ENCODE results near the gene PRKCH. TPM values are rescaled to one million over a fixed set of nuclear protein-coding genes. Genes with fewer than 3 reads are reported as not detected.

PRKCH gene
- total RNA-seq, 2 experiments from 2014 or later = 193 to 194 TPM

GRCh38 chr14:61516118-61516743 is 194.9 kb downstream of the PRKCH start:
- Mint-ChIP-seq H3K4me1 (ENCODE audit: low read depth) (peaks cover 88% of the 10 kb centered on the region), H3K27me3 (no peaks in the 10 kb centered on the region), H3K4me3 (no peak overlapping the region), H3K9me3 (no peaks in the 10 kb centered on the region), H3K36me3 (ENCODE audit: low read depth) (peaks cover 76% of the 10 kb centered on the region), H3K27ac (peak overlapping the region; percentile 81)
- ChIA-PET POLR2A (no interaction called here), CTCF (no interaction called here)
- TF ChIP-seq CTCF (IDR thresholded peaks at IDR 0.05) = no peak
- DNase-seq (no peak), ATAC-seq (no peak)
- intact Hi-C loops (cut with micrococcal nuclease) = no loop called here

- DNase-seq (no peak), ATAC-seq (no peak)
- H3K9me3 Mint-ChIP-seq = peaks cover 3% of the 10 kb centered on the region
- H3K4me1 Mint-ChIP-seq (ENCODE audit: low read depth) = peaks cover 86% of the 10 kb centered on the region
- ChIA-PET CTCF (interaction anchor here (1.1 kb wide), 1 partner anchor 42 kb away, joined by 3 read pairs; no protein-coding TSS in a partner anchor), POLR2A (interaction anchor here (1.4 kb wide), 1 partner anchor 36 kb away, joined by 4 read pairs; no protein-coding TSS in a partner anchor)
- TF ChIP-seq CTCF (IDR thresholded peaks at IDR 0.05) = no peak
- intact Hi-C loops (cut with micrococcal nuclease) = no loop called here
- H3K27ac Mint-ChIP-seq = peak overlapping the region; percentile 71
- no peaks in the 10 kb centered on the region for H3K27me3 Mint-ChIP-seq
- no peak overlapping the region for H3K4me3 Mint-ChIP-seq
- peaks cover 78% of the 10 kb centered on the region for H3K36me3 Mint-ChIP-seq (ENCODE audit: low read depth)
These were observed 195.7 kb downstream of the PRKCH start for GRCh38 chr14:61516964-61517653.

GRCh38 chr14:61517911-61518384 is 196.6 kb downstream of the PRKCH start:
- DNase-seq = no peak
- Mint-ChIP-seq H3K27ac (peak overlapping the region; percentile 71), H3K4me1 (ENCODE audit: low read depth) (peaks cover 89% of the 10 kb centered on the region), H3K36me3 (ENCODE audit: low read depth) (peaks cover 80% of the 10 kb centered on the region), H3K9me3 (peaks cover 6% of the 10 kb centered on the region), H3K27me3 (no peaks in the 10 kb centered on the region), H3K4me3 (no peak overlapping the region)
- CTCF ChIA-PET = interaction anchor here (1.1 kb wide), 1 partner anchor 43 kb away, joined by 3 read pairs; no protein-coding TSS in a partner anchor
- no peak for TF ChIP-seq CTCF (IDR thresholded peaks at IDR 0.05)
- intact Hi-C loops (cut with micrococcal nuclease) = no loop called here
- no peak for ATAC-seq
- POLR2A ChIA-PET = interaction anchor here (1.0 to 1.4 kb wide), 3 partner anchors 14 to 244 kb away, joined by 3 to 4 read pairs (median 3); no protein-coding TSS in a partner anchor

- H3K4me3 Mint-ChIP-seq = peak overlapping the region; percentile 28
These were observed 197.0 kb downstream of the PRKCH start for GRCh38 chr14:61518403-61518802.

More at GRCh38 chr14:61518403-61518802, 197.0 kb downstream of the PRKCH start:
- POLR2A ChIA-PET = interaction anchor here (1.0 to 1.4 kb wide), 4 partner anchors 15 to 243 kb away, joined by 3 to 4 read pairs (median 3); no protein-coding TSS in a partner anchor
- CTCF ChIA-PET = interaction anchor here (0.8 to 1.2 kb wide), 4 partner anchors 11 to 52 kb away, joined by 3 to 5 read pairs (median 3); no protein-coding TSS in a partner anchor
- H3K27me3 Mint-ChIP-seq = no peaks in the 10 kb centered on the region
- peak overlapping the region; percentile 71 for H3K27ac Mint-ChIP-seq
- peaks cover 89% of the 10 kb centered on the region for H3K4me1 Mint-ChIP-seq (ENCODE audit: low read depth)
- peaks cover 78% of the 10 kb centered on the region for H3K36me3 Mint-ChIP-seq (ENCODE audit: low read depth)
- no peak for TF ChIP-seq CTCF (IDR thresholded peaks at IDR 0.05)
- DNase-seq (no peak), ATAC-seq (peak; percentile 67)
- intact Hi-C loops (cut with micrococcal nuclease) = no loop called here
- H3K9me3 Mint-ChIP-seq = peaks cover 6% of the 10 kb centered on the region

Measured in activated CD8-positive, alpha-beta T cell treated with anti-CD3 and anti-CD28 coated beads for 36 hours (primary cell).